G401.6 (cell line): ENCODE results near the gene NPS.

Experiments used
- FAIRE-seq: peaks from 2 replicates; lab custom pipeline; 2012; peaks lifted over from hg19 to GRCh38; lab: Jason Lieb, UNC

NPS gene, protein sequence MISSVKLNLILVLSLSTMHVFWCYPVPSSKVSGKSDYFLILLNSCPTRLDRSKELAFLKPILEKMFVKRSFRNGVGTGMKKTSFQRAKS

DNA sequence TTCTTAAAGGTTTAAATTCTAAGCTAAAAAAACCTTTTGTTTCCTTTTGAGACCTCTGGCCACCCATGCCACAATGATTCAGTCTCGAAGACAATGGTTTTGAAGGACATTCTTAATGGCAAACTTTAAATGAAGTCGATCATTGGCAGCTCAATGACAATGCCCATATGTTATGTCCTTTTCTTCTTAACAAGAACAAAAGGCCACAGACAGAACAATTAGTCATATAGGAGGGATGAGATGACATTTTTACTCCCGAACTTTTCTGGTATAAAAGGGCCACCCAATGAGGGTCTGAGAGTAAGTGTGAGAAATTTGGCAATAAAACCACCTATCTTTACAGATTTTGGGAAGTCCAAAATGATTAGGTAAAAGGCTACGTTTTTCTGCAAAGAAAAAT, at the start of gene NPS:
TSS of gene NPS (plus strand) at position 301 of the 400 bp plus-strand sequence. CDS start at position 361, 60 bp downstream.
- FAIRE-seq, result no peak

DNA sequence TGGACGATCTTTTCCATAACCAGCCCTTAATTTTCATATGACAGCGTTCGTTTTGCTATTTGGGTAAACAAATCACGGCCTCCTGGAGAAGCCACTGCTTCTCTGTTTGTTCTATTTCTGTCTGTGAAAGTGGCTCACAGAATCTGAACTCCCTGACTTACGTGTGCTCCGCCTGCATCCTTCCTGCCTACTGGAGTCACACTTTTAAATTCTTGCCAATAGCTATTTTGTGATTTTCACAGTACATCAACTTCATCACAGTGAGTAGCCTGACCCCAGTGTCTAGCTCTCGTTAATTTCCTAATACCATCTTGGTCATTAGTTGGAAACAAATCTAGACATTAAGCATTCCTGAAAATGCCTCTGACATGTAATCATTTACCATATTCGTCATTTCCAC, 49.0 kb upstream of the NPS start:
- FAIRE-seq, result no peak

DNA sequence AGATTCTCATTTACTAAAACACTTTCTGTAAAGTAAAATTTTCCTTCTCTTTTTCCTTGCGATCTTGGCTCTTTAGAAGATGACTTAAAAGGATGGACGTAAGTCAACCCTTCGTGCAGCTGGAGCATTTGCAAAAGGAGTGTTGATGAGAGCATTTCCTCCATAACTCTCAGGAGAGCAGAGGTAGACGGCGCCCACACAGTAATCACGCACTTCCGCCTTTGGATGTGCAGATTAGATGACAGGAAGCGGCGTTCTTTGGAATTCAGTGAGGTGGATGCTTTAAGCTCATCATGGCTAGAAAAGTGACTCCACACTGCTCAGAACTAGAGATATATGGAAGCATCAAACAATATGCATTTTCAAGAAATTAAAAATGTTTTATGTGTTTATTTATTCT, 43.0 kb upstream of the NPS start:
- no peak for FAIRE-seq

DNA sequence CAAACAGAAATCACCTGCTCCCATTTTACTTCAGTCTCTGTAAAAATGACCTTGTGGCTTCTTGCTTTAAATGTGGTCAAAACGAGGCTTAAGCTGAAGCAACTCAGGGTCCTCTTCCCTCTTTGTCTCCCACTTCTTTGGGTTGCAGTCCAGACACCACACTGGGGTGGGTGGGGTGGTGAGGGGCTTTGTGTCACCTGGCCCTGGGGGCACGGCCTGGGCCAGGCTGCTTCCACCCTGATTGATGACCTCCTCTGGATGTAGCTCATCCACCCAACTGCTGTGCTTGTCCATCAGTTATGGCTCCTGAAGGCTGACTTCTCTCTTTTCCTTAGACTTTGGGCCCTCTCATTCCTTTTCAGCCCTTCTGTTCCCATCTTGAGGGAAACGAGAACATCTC, 26.8 kb upstream of the NPS start:
- no peak for FAIRE-seq

DNA sequence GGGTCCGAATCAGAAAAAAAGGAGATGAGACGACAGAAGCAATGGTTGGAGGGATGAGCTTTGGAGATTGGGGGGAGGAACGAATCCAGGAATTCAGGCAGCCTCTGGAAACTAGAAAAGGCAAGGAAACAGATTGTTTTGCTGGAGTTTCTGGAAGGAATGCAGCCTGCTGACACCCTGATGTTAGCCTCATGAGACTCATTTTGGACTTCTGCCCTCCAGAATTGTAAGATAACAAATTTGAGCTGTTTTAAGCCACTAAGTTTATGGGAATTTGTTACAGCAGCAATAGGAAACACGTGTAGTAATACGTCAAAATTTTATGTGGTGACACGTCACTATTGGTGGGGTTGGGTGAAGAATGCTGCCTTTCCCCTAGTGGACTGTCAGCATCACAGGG, 25.6 kb upstream of the NPS start:
- no peak for FAIRE-seq

DNA sequence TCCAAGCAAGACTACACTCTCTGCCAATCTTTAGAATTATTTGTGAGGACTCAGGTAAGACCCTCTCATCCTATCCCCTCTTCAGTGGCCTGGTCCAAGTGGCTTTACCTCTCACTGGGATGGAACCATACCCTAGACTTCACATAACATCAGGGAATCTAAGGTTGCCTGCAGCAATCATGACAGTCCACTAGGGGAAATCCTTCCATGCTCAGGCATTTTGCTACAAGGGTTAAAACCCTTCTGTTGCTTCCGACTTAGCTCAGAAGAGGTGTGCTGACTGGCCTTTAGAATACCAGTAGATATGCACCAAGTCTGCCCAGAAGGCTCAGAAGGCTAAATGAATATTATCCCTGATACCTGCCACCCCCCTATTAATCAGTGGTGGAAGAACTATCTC, 24.9 kb upstream of the NPS start:
- FAIRE-seq, result no peak

DNA sequence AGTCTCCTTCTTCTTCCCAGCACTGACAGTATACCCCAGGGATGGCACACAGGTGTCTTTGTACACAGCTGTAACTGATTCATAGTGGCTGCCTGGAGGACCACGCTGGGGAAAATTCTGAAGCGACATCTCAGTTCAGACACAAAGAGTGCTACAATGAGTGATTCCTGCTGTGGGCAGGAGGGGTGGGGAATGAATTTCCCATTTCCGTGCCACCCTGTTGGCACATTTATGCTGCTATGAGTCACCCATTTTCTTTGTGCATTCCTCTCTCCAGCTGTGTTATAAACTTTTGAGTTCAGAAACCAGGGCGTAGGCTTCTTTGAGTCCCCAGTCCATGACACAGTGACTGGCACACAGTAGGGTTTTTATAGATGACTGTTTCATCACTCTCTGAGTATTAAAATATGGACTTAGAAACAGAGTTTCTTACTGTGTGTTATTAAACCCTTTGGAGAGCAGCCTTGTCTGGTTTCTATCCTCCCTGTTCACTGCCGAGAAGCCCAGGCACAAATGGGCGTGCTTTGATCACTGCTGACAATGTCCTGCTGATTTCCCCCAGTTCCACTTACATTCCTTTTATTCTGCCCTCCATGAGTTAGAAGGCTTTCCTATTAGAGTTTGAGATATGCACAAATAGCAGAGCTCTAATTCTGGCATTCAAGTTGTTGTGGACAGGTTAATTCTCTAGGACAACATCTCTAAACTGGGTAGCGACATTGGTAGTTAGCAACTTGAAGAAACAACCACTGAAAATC, 24.0 kb upstream of the NPS start:
- no peak for FAIRE-seq

DNA sequence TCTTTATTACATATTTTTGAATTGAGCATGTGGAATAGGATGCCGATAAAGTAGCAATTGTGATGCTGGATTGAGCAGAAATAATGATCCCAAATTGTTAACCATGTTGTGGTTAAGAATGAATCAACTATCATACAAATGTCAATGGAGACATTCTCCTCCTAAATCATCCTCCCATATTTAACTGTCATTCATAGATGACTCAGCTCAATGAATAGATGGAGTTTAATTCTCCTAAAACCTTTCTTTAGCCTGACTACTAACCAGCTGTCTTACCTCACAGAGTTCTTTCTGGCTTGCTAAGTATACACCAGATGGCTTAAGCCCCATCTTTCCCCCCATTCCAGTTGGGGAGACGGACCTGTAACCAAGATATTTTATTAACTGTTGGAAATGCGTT, 23.4 kb upstream of the NPS start:
- FAIRE-seq, result no peak

DNA sequence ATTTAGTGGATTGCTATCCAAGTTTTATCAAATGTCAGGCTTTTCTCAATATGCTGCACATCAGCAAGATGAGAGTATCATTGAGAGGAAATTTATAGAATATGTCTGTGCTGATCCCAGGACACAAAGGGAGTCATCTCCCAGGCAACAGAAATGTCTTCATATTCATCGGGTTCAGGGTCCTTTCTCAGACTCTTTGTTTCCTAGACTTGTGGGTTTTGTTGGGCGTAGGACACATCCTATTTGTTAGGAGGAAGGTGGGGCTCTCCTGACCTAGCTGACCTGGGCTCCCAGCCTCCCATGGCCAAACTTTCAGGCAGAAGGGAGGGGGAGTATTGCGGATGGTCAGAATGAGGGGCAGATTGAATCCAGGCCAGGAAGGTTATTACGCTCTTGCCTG, 22.9 kb upstream of the NPS start:
- FAIRE-seq, result no peak

DNA sequence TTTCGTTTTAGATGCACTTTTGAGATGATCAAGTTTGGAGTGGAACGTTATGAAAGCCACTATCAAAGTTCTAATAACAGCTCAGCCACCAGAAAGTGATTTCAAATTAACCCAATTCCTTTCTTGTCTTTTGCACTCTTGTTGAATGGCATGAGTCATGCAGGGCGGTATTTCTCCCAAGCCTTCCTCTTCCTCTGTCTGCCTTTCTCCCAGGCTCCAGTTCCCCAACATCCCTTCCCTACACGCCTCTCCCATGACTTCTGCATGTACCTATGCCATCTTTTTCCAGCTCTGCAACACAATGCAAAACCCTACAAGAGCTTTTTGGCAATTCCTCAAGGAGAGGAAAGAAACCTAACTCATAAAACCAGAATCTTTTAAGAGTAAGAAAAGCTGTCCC, 21.8 kb upstream of the NPS start:
- FAIRE-seq, result no peak

DNA sequence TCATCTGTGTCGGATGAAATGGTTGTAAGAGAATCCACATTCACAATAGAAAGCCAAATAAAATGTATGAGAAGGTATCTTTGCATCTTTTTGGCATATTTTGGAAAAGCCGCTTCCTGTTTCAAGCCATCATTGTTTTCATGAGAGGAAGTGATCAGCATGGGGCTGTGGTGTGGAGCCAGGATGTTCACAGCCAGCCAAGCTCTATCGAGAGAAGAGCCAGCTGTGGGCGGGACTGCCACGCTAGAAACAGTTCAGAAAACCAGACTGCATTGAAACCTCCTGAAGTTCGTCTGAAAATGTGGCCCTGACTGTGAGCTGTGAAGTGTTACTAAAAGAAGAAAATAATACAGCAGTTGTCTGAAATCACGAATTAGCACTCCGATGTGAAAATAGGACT, 21.2 kb upstream of the NPS start:
- no peak for FAIRE-seq

DNA sequence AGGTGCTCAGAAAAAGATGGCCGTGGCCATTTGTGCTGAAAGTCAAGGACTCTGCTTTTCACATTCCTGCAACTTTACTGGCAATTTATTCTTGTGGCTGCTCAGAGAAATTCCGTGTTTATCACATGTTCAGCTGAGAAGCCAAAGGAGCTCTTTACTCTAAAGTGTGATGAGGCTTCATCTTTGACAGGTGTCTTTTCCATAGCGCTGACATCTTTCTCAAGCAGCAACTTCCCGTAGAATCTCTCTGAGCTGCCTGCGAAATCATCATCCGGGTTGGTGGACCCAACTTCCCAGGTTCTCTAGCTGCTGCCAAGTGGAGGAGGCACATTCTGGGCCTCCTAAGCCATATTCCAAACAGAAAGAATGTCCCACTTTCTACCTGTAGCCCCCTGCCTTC, 16.9 kb upstream of the NPS start:
- no peak for FAIRE-seq

DNA sequence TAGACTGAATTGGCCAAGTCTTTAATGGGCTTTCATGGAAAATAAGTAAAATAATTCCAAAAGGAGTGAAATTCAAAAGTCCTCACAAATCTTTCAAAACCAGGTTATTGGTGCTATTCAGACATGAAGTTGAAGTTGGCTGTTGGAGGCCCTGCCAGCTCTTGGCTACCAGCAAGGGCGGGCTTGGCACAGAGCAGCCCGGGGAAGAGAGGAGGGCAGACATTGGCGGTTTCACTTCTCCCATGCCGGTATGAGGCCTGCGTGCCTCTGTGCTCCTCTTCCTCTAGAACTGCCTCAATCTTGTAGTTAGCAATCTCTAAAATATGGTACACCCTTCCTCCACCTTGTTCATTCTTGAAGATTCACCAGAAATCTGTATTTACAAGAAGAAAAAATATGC, 16.4 kb upstream of the NPS start:
- FAIRE-seq, result no peak

DNA sequence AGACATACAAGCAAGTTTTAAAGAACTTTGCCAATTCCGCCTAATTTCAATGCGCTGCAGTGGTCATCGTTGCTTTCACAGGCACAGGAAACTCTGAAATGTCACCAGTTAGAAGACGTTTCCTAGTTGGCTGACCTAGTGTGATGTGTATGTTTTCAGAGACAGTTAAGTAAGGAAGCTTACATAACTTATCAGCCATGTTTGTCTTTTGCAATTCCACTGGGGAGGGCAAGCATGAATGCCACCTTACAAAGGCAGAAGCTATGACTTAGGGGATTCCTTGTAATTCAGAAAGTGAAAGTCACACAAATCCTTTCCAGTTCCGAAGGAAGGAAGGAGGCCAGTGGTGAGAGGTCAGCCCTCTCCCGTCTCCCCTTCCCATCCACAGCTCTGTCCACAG, 15.0 kb upstream of the NPS start:
- no peak for FAIRE-seq

DNA sequence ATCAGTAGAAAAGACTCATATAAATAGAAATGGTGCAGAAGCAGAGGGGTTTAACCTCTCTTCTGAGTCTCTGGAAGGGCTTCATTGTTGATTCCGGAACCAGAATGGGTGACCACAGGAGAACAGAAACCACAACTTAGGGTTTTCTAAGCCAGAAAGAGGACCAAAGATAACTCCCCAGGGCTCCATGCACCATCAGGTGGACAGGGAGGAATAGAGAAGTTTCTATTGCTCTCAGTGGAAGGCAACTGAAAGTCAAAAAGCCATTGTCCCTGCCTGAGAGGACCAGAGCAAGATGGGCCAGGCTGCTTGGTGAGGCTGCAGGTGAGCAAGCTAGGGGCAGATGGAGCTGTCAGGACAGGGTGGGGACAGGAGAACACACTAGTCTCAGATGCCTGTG, 14.6 kb upstream of the NPS start:
- no peak for FAIRE-seq

DNA sequence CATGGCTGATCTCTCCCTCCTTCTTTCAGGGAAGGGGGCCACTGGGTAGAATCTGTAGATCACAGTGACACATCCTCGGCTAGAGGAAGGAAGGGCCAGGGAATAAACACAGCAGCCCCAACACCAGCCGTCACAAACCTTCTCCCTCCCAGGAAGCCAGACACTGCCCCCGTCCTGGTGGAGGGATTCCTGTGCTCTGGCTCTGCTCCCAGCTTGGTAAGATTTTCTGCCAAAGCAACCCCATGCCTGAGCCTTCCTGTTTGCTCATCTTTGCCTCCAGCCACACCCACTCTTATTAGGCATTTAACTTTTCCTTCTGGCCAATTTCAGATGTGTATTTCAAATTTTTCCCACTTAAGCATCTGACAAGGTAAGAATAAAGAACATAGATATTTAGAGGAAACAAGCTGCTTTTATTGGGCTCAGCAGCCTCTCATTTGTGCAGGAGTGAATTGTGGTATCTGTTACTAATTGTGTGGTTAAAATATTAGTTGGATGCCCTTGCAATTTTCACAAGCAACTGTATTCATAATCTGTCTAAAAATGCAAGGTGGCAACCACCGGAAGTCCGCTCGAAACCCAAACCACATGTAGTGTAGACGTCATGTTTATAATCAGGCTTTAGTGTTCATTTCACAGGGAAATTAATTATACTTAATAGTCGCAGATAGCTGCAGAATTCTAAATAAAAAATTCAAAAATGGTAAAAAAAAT, 13.2 kb upstream of the NPS start:
- FAIRE-seq, result no peak

DNA sequence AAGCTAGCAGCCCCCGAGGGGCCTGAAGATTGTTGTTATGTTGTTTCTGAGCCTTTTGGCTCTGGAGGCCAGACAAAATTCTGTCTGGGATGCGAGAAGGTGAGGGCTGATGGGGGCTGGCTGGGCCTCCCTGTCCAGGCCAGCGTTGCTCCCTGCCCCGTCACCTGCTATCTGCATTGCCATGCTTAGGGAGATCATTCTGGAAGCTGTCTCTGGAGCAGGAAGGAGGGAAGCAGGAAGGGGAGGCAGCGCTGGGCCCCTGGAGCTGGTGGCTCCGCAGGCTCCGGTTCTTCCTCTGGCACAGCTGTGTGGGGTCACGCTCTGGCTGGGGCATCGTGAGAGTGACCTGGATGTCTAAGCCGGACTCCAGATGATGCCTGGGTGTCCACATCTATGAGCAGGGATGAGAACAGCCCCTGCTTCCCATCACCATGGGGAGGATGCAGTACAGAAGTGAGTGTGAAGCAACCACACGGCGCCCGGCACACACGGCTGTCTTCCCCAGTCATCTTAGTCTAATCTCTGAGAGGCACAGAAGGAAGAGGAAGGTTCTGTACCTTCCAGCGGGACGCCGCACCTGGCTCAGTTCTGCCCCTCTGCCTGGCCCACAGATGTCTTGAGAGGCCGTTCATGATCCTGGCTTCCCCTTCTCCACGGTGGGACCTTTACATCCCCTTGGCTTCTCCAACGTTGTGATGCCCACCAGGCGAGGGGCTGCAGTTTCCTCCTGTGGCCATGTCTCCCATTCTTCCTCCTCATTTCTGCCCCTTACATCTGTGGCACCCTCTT, 11.9 kb upstream of the NPS start:
- no peak for FAIRE-seq

DNA sequence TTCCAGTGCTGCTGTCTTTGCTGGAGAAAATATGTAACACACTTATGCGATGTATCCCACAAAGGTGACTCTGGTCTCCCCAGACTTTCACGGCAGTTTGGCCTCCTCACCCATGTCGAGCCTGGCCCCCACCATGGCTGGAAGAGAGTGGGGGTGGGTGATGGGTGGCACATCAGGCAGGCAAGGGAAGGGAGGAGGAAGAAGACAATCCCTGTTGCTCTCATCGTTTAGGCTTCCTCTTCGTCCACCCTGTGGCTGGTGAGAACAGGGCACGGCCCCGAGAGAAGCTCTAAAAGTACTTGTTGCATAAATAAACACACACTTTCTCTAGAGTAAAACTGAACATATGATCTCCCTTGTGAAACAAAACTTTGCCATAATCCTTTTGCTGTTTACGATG, 11.2 kb upstream of the NPS start:
- no peak for FAIRE-seq

DNA sequence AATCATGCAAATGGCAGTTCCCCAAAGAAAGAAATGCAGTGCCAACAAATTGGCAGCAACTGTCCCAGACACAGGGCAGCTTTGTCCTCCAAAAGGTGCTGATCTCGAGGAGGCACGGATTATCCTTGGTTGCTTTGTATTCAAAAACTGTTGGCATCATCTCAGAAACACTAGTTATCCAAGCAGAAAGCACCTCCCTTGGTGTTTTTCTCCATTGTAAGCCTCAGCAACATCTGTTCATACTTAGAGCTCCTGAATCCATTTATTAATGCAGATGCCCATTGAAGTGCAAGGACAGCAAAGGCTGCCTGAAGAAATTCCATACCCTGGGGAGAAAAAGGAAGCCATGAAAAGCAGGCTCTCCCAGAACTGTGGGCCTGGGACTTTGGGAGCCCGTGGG, 1.1 kb upstream of the NPS start:
- FAIRE-seq, result no peak

DNA sequence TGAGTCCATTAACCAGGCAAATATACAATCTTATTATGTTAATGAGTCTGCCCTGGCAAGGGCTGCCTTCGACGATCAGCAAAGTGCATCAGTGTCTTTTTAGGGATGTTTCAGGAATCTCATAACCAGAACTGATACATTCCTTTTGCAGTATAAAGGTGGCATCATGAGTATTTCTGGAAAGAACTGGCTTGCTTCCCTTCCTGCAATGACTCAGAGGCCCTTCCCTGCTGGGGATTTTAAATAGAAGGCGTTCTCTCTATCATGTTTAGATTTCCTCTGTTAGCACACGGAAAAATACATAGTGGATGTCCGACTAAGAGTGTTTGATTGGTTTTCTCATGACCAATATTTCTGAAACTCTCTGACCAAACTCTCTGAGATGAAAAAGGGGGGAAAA, 1.8 kb downstream of the NPS start:
- no peak for FAIRE-seq

DNA sequence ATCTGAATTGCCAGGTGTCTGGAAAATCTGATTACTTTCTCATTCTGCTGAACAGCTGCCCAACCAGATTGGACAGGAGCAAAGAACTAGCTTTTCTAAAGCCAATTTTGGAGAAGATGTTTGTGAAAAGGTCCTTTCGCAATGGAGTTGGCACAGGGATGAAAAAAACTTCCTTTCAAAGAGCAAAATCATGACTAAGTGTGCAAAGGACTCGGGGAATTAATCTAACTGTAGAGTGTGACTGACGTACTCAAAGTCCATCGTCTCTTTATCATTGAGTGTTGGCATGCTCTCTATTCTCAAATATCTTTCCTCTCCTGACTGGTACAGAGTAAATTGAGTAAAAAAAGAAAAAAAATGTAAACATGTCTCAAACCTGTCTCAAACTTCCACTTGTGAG, 3.3 kb downstream of the NPS start:
- FAIRE-seq, result no peak

DNA sequence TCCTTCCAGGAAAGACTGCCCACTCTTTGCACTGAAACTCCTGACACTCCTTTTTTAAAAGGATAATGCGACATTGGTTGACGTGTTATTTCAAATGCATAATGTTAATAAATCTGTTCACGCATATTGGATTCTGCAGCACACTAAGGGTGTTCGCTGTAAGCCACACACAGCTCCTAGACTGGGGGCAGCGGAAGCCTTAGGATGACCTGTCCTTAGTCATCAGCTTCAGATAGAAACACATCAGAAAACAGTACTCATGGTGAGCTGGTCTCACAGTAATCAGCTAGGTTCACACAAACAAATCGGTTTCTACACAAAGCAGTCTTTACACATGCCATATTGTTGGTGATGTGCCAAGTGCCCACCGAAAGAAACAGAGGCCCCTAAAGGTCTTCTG, 4.3 kb downstream of the NPS start:
- no peak for FAIRE-seq

DNA sequence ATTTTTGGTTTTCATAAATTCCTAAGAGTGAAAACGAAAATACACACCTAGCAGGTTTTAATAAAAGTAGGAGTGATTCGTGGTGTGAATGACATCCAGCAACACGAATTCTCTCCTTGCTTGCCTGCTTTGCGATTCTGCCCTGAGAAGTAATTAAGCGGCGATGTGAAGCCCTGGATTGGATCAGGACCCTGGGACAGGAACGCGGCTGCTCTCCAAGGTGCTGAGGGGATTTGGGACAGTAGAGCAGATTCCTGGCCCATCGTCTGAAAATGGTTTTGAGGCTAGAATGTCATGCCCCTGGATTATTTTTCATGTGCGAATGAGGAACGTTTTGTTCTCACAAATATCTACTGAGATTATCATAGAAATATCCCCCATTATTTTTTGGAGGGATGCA, 7.8 kb downstream of the NPS start:
- no peak for FAIRE-seq
